WTC11 (cell line): Measurements from ENCODE around the gene FMN2. TPM values are rescaled to one million over a fixed set of nuclear protein-coding genes. Genes with fewer than 3 reads are reported as not detected.

Experiments used
- ATAC-seq: fragments of 200-7000 bp; cut with Tn5 transposase; 2 replicates; pipeline ENCODE4 v1.10.0; 2021; ENCODE audit warnings: mild to moderate bottlenecking, moderate library complexity
- CTCF ChIA-PET: fragments of 300-600 bp; sonication (Branson Sonifier 250); formaldehyde crosslinking; loops from one replicate; lab custom pipeline; 2021; ENCODE audit warnings: antibody characterized with exemption; lab: Charles Lee
- POLR2A ChIA-PET: fragments of 350-600 bp; sonication (Branson Sonifier 250); formaldehyde crosslinking; loops from one replicate; lab custom pipeline; 2021; ENCODE audit warnings: antibody characterized with exemption; lab: Charles Lee
- DNase-seq: peaks from one replicate; pipeline ENCODE4 v3.0.0; 2021; ENCODE audit warnings: low spot score
- H3K27ac Mint-ChIP-seq: 2 replicates; pipeline ENCODE4 v1.8.0; 2021; ENCODE audit warnings: mixed read lengths
- H3K27me3 Mint-ChIP-seq: 2 replicates; pipeline ENCODE4 v1.8.0; 2021; ENCODE audit warnings: low read depth, mild to moderate bottlenecking, moderate library complexity, mixed read lengths
- H3K36me3 Mint-ChIP-seq: 2 replicates; pipeline ENCODE4 v1.8.0; 2021; ENCODE audit warnings: mixed read lengths
- H3K4me1 Mint-ChIP-seq: 2 replicates; pipeline ENCODE4 v1.8.0; 2022; ENCODE audit warnings: mixed read lengths
- H3K4me3 Mint-ChIP-seq: 2 replicates; pipeline ENCODE4 v1.8.0; 2021; ENCODE audit warnings: mild to moderate bottlenecking, moderate library complexity, mixed read lengths
- H3K9me3 Mint-ChIP-seq: 2 replicates; pipeline ENCODE4 v1.8.0; 2021; ENCODE audit warnings: mixed read lengths
- ERG ChIP-seq: fragments of 250-450 bp; sonication (Bioruptor Pico); IDR thresholded peaks from 2 replicates; pipeline ENCODE4 v1.8.0; 2021; ENCODE audit warnings: mild to moderate bottlenecking
- FOXJ3 ChIP-seq: sonication (generic); formaldehyde crosslinking; IDR thresholded peaks from 2 replicates; pipeline ENCODE4 v1.9.0; 2021; ENCODE audit warnings: missing genetic modification reagents, mild to moderate bottlenecking, borderline replicate concordance
- FOXP1 ChIP-seq: sonication (generic); formaldehyde crosslinking; IDR thresholded peaks from 2 replicates; pipeline ENCODE4 v1.8.0; 2022; ENCODE audit warnings: missing genetic modification reagents, mild to moderate bottlenecking, moderate library complexity, borderline replicate concordance
- FOXP4 ChIP-seq: sonication (generic); formaldehyde crosslinking; IDR thresholded peaks from 2 replicates; pipeline ENCODE4 v1.8.0; 2022; ENCODE audit warnings: mild to moderate bottlenecking, missing genetic modification reagents
- KAT7 ChIP-seq: sonication (generic); formaldehyde crosslinking; IDR thresholded peaks from 2 replicates; pipeline ENCODE4 v1.8.1; 2023; ENCODE audit warnings: missing genetic modification reagents, mild to moderate bottlenecking, borderline replicate concordance
- NFE2L1 ChIP-seq: sonication (generic); formaldehyde crosslinking; IDR thresholded peaks from 2 replicates; pipeline ENCODE4 v1.8.1; 2023; ENCODE audit warnings: missing genetic modification reagents
- TCF7 ChIP-seq: sonication (generic); formaldehyde crosslinking; IDR thresholded peaks from 2 replicates; pipeline ENCODE4 v1.8.0; 2022; ENCODE audit warnings: mild to moderate bottlenecking, low read depth, missing genetic modification reagents, moderate library complexity
- TP53 ChIP-seq: sonication (generic); formaldehyde crosslinking; IDR thresholded peaks from 2 replicates; pipeline ENCODE4 v1.8.1; 2023; ENCODE audit warnings: mild to moderate bottlenecking, missing genetic modification reagents
- ZNF138 ChIP-seq: sonication (generic); formaldehyde crosslinking; conservative IDR thresholded peaks from 2 replicates; pipeline ENCODE4 v1.8.1; 2022; ENCODE audit warnings: mild to moderate bottlenecking, moderate library complexity, missing genetic modification reagents
- ZNF416 ChIP-seq: fragments of 250-450 bp; sonication (Bioruptor Pico); IDR thresholded peaks from 2 replicates; pipeline ENCODE4 v1.9.0; 2021; ENCODE audit warnings: mild to moderate bottlenecking, inconsistent platforms
- ZNF532 ChIP-seq: fragments of 250-450 bp; sonication (Bioruptor Pico); IDR thresholded peaks from 2 replicates; pipeline ENCODE4 v1.9.0; 2021; ENCODE audit warnings: mild to moderate bottlenecking, borderline replicate concordance
- total RNA-seq: library from RNA; stranded (reverse); gene quantifications from 3 replicates; pipeline ENCODE4 v1.2.3, GENCODE V29; 2021
- TF ChIP-seq, protein P1 (sequence below): sonication (generic); formaldehyde crosslinking; IDR thresholded peaks from 2 replicates; pipeline ENCODE4 v1.8.1; 2022; ENCODE audit warnings: mild to moderate bottlenecking, missing genetic modification reagents, moderate library complexity, borderline replicate concordance
- TF ChIP-seq, protein P2 (sequence below): sonication (generic); formaldehyde crosslinking; IDR thresholded peaks from 2 replicates; pipeline ENCODE4 v1.8.0; 2023; ENCODE audit warnings: mild to moderate bottlenecking, missing genetic modification reagents
- TF ChIP-seq, protein P3 (sequence below): sonication (generic); formaldehyde crosslinking; IDR thresholded peaks from 2 replicates; pipeline ENCODE4 v1.8.1; 2023; ENCODE audit warnings: mild to moderate bottlenecking, missing genetic modification reagents

The FMN2 gene
- total RNA-seq, 1 experiment from 2014 or later, result 1.8 TPM

DNA sequence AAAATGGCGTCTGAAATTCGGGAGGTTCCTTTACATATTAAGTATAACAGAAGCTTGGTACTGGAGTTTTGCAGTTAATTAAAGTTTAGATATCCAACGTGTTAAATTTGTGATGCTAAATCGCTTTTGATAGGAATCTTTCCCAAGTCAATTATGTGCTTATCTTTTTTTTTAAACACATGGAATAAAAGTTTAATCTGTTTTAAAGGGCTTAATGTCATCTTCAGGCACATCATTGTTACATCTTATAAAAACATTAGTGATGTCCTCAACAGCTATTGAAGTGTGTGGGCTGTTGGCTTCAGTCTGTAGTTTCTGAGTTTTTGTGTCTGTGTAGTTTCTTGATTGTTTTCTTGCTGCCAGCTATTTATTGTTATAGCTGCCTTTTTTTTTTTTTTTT lies 5.3 kb downstream of the FMN2 start:
- Mint-ChIP-seq H3K9me3 (no peaks in the 10 kb centered on the region), H3K4me3 (no peak overlapping the region), H3K36me3 (no peaks in the 10 kb centered on the region), H3K27me3 (peaks cover 20% of the 10 kb centered on the region), H3K4me1 (peaks cover 28% of the 10 kb centered on the region), H3K27ac (no peak overlapping the region)
- CTCF ChIA-PET, result interaction anchor here (1.1 kb wide), 1 partner anchor 52 kb away, joined by 4 read pairs; no protein-coding TSS in a partner anchor
- TF ChIP-seq ZNF532 (CRISPR knock-in tag) (no peak), NFE2L1 (no peak)
- ATAC-seq, result no peak
- POLR2A ChIA-PET, result no interaction called here
- no peak for DNase-seq

- no peak for TF ChIP-seq FOXJ3
- no peak for TF ChIP-seq ZNF138 (CRISPR knock-in tag)
- TF ChIP-seq, all 79 proteins: peak for 0
- H3K27me3 Mint-ChIP-seq, result peaks cover 8% of the 10 kb centered on the region
- no peak overlapping the region for H3K4me3 Mint-ChIP-seq
- H3K36me3 Mint-ChIP-seq, result no peaks in the 10 kb centered on the region
- H3K4me1 Mint-ChIP-seq, result peaks cover 28% of the 10 kb centered on the region
- ATAC-seq (no peak), DNase-seq (no peak)
- ChIA-PET CTCF (interaction anchor here (1.1 kb wide), 1 partner anchor 147 kb away, joined by 4 read pairs; no protein-coding TSS in a partner anchor), POLR2A (interaction anchor here (0.7 kb wide), 1 partner anchor 711 kb away, joined by 3 read pairs; no protein-coding TSS in a partner anchor)
- no peaks in the 10 kb centered on the region for H3K9me3 Mint-ChIP-seq
- H3K27ac Mint-ChIP-seq, result no peak overlapping the region
Measured at GRCh38 chr1:240098534-240098933, 6.9 kb downstream of the FMN2 start.

DNA sequence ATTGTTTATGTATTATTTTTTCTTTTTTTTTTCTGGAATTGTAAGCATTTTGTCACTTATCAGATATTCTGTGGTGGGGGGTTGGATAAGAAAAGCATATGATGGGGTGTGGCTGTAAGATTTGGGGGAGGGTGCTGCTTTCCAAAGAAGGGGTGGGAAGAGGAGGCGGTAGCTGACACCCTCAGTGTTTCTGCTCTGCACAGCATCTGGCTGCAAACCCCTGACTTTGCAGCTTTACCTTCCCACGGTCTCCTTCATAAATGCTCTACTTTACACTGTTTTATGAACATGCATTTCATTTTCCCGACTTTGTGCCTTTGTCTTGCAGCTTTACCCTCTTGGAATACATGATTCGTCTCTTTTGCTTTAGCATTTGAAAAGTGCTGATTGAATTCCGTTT lies 7.6 kb downstream of the FMN2 start:
- no peaks in the 10 kb centered on the region for H3K36me3 Mint-ChIP-seq
- H3K9me3 Mint-ChIP-seq, result no peaks in the 10 kb centered on the region
- peaks cover 25% of the 10 kb centered on the region for H3K4me1 Mint-ChIP-seq
- no peak overlapping the region for H3K4me3 Mint-ChIP-seq
- no peak for ATAC-seq
- ChIA-PET CTCF (no interaction called here), POLR2A (no interaction called here)
- no peak for DNase-seq
- H3K27me3 Mint-ChIP-seq, result peaks cover under 1% of the 10 kb centered on the region; the same call in 1 of the 2 replicates
- no peak for TF ChIP-seq FOXP4 (CRISPR knock-in tag)
- TF ChIP-seq, protein P1, sequence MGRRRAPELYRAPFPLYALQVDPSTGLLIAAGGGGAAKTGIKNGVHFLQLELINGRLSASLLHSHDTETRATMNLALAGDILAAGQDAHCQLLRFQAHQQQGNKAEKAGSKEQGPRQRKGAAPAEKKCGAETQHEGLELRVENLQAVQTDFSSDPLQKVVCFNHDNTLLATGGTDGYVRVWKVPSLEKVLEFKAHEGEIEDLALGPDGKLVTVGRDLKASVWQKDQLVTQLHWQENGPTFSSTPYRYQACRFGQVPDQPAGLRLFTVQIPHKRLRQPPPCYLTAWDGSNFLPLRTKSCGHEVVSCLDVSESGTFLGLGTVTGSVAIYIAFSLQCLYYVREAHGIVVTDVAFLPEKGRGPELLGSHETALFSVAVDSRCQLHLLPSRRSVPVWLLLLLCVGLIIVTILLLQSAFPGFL (CRISPR knock-in tag), result no peak
- TF ChIP-seq TCF7 (CRISPR knock-in tag), result no peak
- no peak for TF ChIP-seq TP53
- TF ChIP-seq, protein P2, sequence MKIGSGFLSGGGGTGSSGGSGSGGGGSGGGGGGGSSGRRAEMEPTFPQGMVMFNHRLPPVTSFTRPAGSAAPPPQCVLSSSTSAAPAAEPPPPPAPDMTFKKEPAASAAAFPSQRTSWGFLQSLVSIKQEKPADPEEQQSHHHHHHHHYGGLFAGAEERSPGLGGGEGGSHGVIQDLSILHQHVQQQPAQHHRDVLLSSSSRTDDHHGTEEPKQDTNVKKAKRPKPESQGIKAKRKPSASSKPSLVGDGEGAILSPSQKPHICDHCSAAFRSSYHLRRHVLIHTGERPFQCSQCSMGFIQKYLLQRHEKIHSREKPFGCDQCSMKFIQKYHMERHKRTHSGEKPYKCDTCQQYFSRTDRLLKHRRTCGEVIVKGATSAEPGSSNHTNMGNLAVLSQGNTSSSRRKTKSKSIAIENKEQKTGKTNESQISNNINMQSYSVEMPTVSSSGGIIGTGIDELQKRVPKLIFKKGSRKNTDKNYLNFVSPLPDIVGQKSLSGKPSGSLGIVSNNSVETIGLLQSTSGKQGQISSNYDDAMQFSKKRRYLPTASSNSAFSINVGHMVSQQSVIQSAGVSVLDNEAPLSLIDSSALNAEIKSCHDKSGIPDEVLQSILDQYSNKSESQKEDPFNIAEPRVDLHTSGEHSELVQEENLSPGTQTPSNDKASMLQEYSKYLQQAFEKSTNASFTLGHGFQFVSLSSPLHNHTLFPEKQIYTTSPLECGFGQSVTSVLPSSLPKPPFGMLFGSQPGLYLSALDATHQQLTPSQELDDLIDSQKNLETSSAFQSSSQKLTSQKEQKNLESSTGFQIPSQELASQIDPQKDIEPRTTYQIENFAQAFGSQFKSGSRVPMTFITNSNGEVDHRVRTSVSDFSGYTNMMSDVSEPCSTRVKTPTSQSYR (CRISPR knock-in tag), result no peak
- TF ChIP-seq, protein P3, sequence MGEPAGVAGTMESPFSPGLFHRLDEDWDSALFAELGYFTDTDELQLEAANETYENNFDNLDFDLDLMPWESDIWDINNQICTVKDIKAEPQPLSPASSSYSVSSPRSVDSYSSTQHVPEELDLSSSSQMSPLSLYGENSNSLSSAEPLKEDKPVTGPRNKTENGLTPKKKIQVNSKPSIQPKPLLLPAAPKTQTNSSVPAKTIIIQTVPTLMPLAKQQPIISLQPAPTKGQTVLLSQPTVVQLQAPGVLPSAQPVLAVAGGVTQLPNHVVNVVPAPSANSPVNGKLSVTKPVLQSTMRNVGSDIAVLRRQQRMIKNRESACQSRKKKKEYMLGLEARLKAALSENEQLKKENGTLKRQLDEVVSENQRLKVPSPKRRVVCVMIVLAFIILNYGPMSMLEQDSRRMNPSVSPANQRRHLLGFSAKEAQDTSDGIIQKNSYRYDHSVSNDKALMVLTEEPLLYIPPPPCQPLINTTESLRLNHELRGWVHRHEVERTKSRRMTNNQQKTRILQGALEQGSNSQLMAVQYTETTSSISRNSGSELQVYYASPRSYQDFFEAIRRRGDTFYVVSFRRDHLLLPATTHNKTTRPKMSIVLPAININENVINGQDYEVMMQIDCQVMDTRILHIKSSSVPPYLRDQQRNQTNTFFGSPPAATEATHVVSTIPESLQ (CRISPR knock-in tag), result no peak
- TF ChIP-seq FOXP1, result no peak
- TF ChIP-seq ZNF416 (CRISPR knock-in tag), result no peak
- no peak for TF ChIP-seq KAT7
- TF ChIP-seq ERG, result no peak
- H3K27ac Mint-ChIP-seq, result no peak overlapping the region
